GOT3 (cell line): Measurements from ENCODE around the gene THOC6.
A peak's percentile ranks its signal among the peaks of the same experiment; 100 is the strongest.

ENCODE experiments used
- DNase-seq: peaks from one replicate; lab custom pipeline; 2025; ENCODE audit warnings: mixed read lengths; lab: John Stamatoyannopoulos, UW

Gene THOC6

GRCh38 chr16:3023669-3024478 is at the start of gene THOC6, which contains the start of gene HCFC1R1:
THOC6 (plus strand) TSS chr16:3024035; CDS start chr16:3024327, 292 bp downstream.
HCFC1R1 (minus strand) TSS chr16:3023942; CDS start chr16:3023941, 1 bp downstream.
- peak; percentile 86 for DNase-seq

GRCh38 chr16:2974319-2975056 is 49.3 kb upstream of the THOC6 start:
- DNase-seq: no peak

GRCh38 chr16:2975161-2975795 is 48.6 kb upstream of the THOC6 start:
- DNase-seq: no peak

- DNase-seq: no peak
Measured at GRCh38 chr16:2976201-2976600, 47.6 kb upstream of the THOC6 start.

GRCh38 chr16:2976673-2977072 is 47.2 kb upstream of the THOC6 start:
- DNase-seq: no peak

GRCh38 chr16:2977440-2977839 is 46.4 kb upstream of the THOC6 start:
- DNase-seq: no peak

- DNase-seq: no peak
Measured at GRCh38 chr16:2979669-2980226, 44.1 kb upstream of the THOC6 start.

GRCh38 chr16:2980227-2981176 is 43.3 kb upstream of the THOC6 start, which contains the start of gene PKMYT1:
PKMYT1 (minus strand) TSS chr16:2980446; CDS start chr16:2979657, 789 bp downstream.
- peak; percentile 87 for DNase-seq

- no peak for DNase-seq
Measured at GRCh38 chr16:2981177-2981898, 42.5 kb upstream of the THOC6 start.

- no peak for DNase-seq
Measured at GRCh38 chr16:2981899-2982250, 42.0 kb upstream of the THOC6 start.

- no peak for DNase-seq
Measured at GRCh38 chr16:2982402-2982801, 41.4 kb upstream of the THOC6 start.

GRCh38 chr16:2983706-2984136 is 40.1 kb upstream of the THOC6 start:
- peak; percentile 52 for DNase-seq

- no peak for DNase-seq
Measured at GRCh38 chr16:2985462-2985861, 38.4 kb upstream of the THOC6 start.

- DNase-seq: no peak
Measured at GRCh38 chr16:2985893-2986355, 37.9 kb upstream of the THOC6 start.

- no peak for DNase-seq
Measured at GRCh38 chr16:2986623-2987188, 37.1 kb upstream of the THOC6 start.

- DNase-seq: no peak
Measured at GRCh38 chr16:2987286-2987685, 36.5 kb upstream of the THOC6 start.

- DNase-seq: no peak
Measured at GRCh38 chr16:2987833-2988232, 36.0 kb upstream of the THOC6 start.

- DNase-seq: no peak
Measured at GRCh38 chr16:2988590-2989099, 35.2 kb upstream of the THOC6 start.

- no peak for DNase-seq
Measured at GRCh38 chr16:2990891-2991290, 32.9 kb upstream of the THOC6 start.
